Osteoblast (primary cell): ENCODE measurements around the gene ZXDB. TPM values are rescaled to one million over a fixed set of nuclear protein-coding genes. Genes with fewer than 3 reads are reported as not detected.
"Not testable (repeated sequence)": the region's sequence is repeated elsewhere in the genome, so short reads cannot be mapped to it uniquely, and the experiment has no call there.

Source experiments
- DNase-seq: peaks from one replicate; pipeline ENCODE4 v3.0.0; 2011; ENCODE audit warnings: low spot score, mixed read lengths; ENCODE audit not compliant: insufficient read length; ENCODE audit errors: missing footprints
- H2AFZ ChIP-seq: 2 replicates; pipeline ENCODE4 v1.6.0; 2011; ENCODE audit warnings: mild to moderate bottlenecking, low read length
- H3K27ac ChIP-seq: 2 replicates; pipeline ENCODE4 v1.5.1; 2011; ENCODE audit warnings: mild to moderate bottlenecking, low read depth, low read length, moderate library complexity
- H3K27me3 ChIP-seq: 2 replicates; pipeline ENCODE4 v1.6.0; 2012; ENCODE audit warnings: mild to moderate bottlenecking, control low read depth, inconsistent platforms, low read length, moderate library complexity; ENCODE audit not compliant: insufficient read depth
- H3K36me3 ChIP-seq: 2 replicates; pipeline ENCODE4 v1.5.1; 2011; ENCODE audit warnings: mild to moderate bottlenecking, low read length, control low read depth, moderate library complexity; ENCODE audit not compliant: insufficient read depth
- H3K4me1 ChIP-seq: 2 replicates; pipeline ENCODE4 v1.5.1; 2011; ENCODE audit warnings: mild to moderate bottlenecking, low read length, control low read depth, moderate library complexity; ENCODE audit not compliant: insufficient read depth
- H3K4me2 ChIP-seq: 2 replicates; pipeline ENCODE4 v1.6.0; 2011; ENCODE audit warnings: mild to moderate bottlenecking, low read length; ENCODE audit not compliant: insufficient read depth
- H3K4me3 ChIP-seq: fragments of 200-600 bp; sonication (generic); 3 replicates; pipeline ENCODE4 v1.5.1; 2012; ENCODE audit warnings: mild to moderate bottlenecking, low read length, inconsistent platforms; ENCODE audit not compliant: insufficient read depth
- H3K79me2 ChIP-seq: 2 replicates; pipeline ENCODE4 v1.6.0; 2012; ENCODE audit warnings: mild to moderate bottlenecking, low read length, control low read depth, inconsistent platforms; ENCODE audit not compliant: insufficient read depth
- H3K9me3 ChIP-seq: 2 replicates; pipeline ENCODE4 v1.5.1; 2011; ENCODE audit warnings: low read depth, low read length, control low read depth
- H4K20me1 ChIP-seq: 2 replicates; pipeline ENCODE4 v1.6.0; 2012; ENCODE audit warnings: mild to moderate bottlenecking, low read length, control low read depth; ENCODE audit not compliant: insufficient read depth
- CTCF ChIP-seq: IDR thresholded peaks from 2 replicates; pipeline ENCODE4 v1.5.1; 2011; ENCODE audit warnings: mild to moderate bottlenecking, low read depth, low read length, moderate library complexity; ENCODE audit errors: extremely low read depth
- total RNA-seq: library from RNA; depleted of rRNA; stranded (reverse); fragments of >200 nt; gene quantifications from 2 replicates; pipeline ENCODE4 v1.2.3, GENCODE V29; 2012

Gene ZXDB
- total RNA-seq, 1 donor = 12.3 TPM

GRCh38 chrX:57583477-57583876 is 8.3 kb upstream of the ZXDB start:
- H3K4me2 ChIP-seq = no peak overlapping the region
- no peak for DNase-seq
- no peak overlapping the region for H2AFZ ChIP-seq
- no peak overlapping the region for H3K27ac ChIP-seq
- H3K4me3 ChIP-seq = no peak overlapping the region
- H3K36me3 ChIP-seq = no peaks in the 10 kb centered on the region
- no peaks in the 10 kb centered on the region for H4K20me1 ChIP-seq
- no peaks in the 10 kb centered on the region for H3K4me1 ChIP-seq
- TF ChIP-seq CTCF = no peak
- no peaks in the 10 kb centered on the region for H3K9me3 ChIP-seq
- peaks cover 4% of the 10 kb centered on the region for H3K27me3 ChIP-seq
- no peaks in the 10 kb centered on the region for H3K79me2 ChIP-seq

- Histone ChIP-seq H3K27me3 (no peaks in the 10 kb centered on the region), H3K27ac (no peak overlapping the region)
- DNase-seq = no peak
Observed at GRCh38 chrX:57586360-57586759, 5.5 kb upstream of the ZXDB start.

GRCh38 chrX:57587062-57587461 is 4.7 kb upstream of the ZXDB start:
- Histone ChIP-seq H3K4me2 (no peak overlapping the region), H2AFZ (no peak overlapping the region), H3K36me3 (no peaks in the 10 kb centered on the region), H3K4me3 (no peak overlapping the region), H3K9me3 (no peaks in the 10 kb centered on the region), H3K4me1 (peaks cover 6% of the 10 kb centered on the region), H4K20me1 (no peaks in the 10 kb centered on the region), H3K27ac (no peak overlapping the region), H3K27me3 (no peaks in the 10 kb centered on the region), H3K79me2 (no peaks in the 10 kb centered on the region)
- DNase-seq = no peak
- no peak for TF ChIP-seq CTCF

More at GRCh38 chrX:57586360-57586759, 5.5 kb upstream of the ZXDB start:
- Histone ChIP-seq H3K4me2 (no peak overlapping the region), H2AFZ (no peak overlapping the region), H4K20me1 (no peaks in the 10 kb centered on the region), H3K79me2 (no peaks in the 10 kb centered on the region), H3K4me1 (peaks cover 5% of the 10 kb centered on the region), H3K36me3 (no peaks in the 10 kb centered on the region), H3K4me3 (no peak overlapping the region), H3K9me3 (no peaks in the 10 kb centered on the region)
- no peak for TF ChIP-seq CTCF

GRCh38 chrX:57587607-57588006 is 4.2 kb upstream of the ZXDB start:
- H3K4me3 ChIP-seq = no peak overlapping the region
- H3K27ac ChIP-seq = no peak overlapping the region
- H3K4me1 ChIP-seq = peaks cover 6% of the 10 kb centered on the region

GRCh38 chrX:57592160-57592893 is 516 bp downstream of the ZXDB start:
- H3K9me3 ChIP-seq, H3K27ac ChIP-seq, H3K79me2 ChIP-seq, H3K27me3 ChIP-seq, H3K36me3 ChIP-seq, H2AFZ ChIP-seq, H4K20me1 ChIP-seq: not testable (repeated sequence)
- Histone ChIP-seq H3K4me1 (peaks cover 33% of the 10 kb centered on the region), H3K4me2 (peak overlapping the region; percentile 63), H3K4me3 (peak overlapping the region; percentile 70)
- DNase-seq = peak; percentile 57

More at GRCh38 chrX:57587607-57588006, 4.2 kb upstream of the ZXDB start:
- no peak for DNase-seq
- Histone ChIP-seq H3K4me2 (no peak overlapping the region), H3K9me3 (no peaks in the 10 kb centered on the region), H3K79me2 (no peaks in the 10 kb centered on the region), H3K27me3 (no peaks in the 10 kb centered on the region), H4K20me1 (no peaks in the 10 kb centered on the region), H2AFZ (no peak overlapping the region), H3K36me3 (no peaks in the 10 kb centered on the region)
- TF ChIP-seq CTCF = no peak

GRCh38 chrX:57592894-57593215 is 1.0 kb downstream of the ZXDB start:
- H3K4me3 ChIP-seq = peak overlapping the region; percentile 70
- not testable (repeated sequence) for H4K20me1 ChIP-seq, H2AFZ ChIP-seq, H3K9me3 ChIP-seq, H3K27ac ChIP-seq, DNase-seq, H3K36me3 ChIP-seq, H3K27me3 ChIP-seq
- H3K4me1 ChIP-seq = peaks cover 33% of the 10 kb centered on the region
- H3K79me2 ChIP-seq = peaks cover 12% of the 10 kb centered on the region
- H3K4me2 ChIP-seq = peak overlapping the region; percentile 63
